GM12878 (cell line): ENCODE results near the gene TPCN2. TPM values are rescaled to one million over a fixed set of nuclear protein-coding genes. Genes with fewer than 3 reads are reported as not detected.

Experiments used
- ATAC-seq: fragments of 200-7000 bp; cut with Tn5 transposase; 3 replicates; pipeline ENCODE4 v1.9.1; 2020; ENCODE audit warnings: mild to moderate bottlenecking, moderate library complexity
- BruUV-seq: library from RNA; stranded (reverse); fragments of 400-500 nt; replicated peaks from 2 replicates; lab custom pipeline; 2021; lab: Mats Ljungman, UMichigan
- CTCF ChIA-PET: fragments of 300-600 bp; sonication (Branson Sonifier 250); formaldehyde crosslinking; extraction: SDS; loops from one replicate; lab custom pipeline; 2021; ENCODE audit warnings: inconsistent platforms; lab: Yijun Ruan, JAX
- POLR2A ChIA-PET: fragments of 350-600 bp; formaldehyde crosslinking; extraction: SDS; loops from one replicate; lab custom pipeline; 2021; ENCODE audit warnings: inconsistent platforms; lab: Charles Lee
- RAD21 ChIA-PET: fragments of 300-600 bp; sonication (Branson Sonifier 250); formaldehyde crosslinking; loops from one replicate; lab custom pipeline; 2023; ENCODE audit warnings: antibody characterized with exemption; ENCODE audit not compliant: unreplicated experiment; lab: Charles Lee
- SMC1A ChIA-PET: fragments of 300-600 bp; sonication (Branson Sonifier 250); formaldehyde crosslinking; loops from one replicate; lab custom pipeline; 2023; ENCODE audit not compliant: unreplicated experiment, uncharacterized antibody; lab: Charles Lee
- DNase-seq: peaks from one replicate; pipeline ENCODE4 v3.0.0-alpha.2; 2011; ENCODE audit warnings: low read depth, low spot score
- FAIRE-seq: peaks from 3 replicates; lab custom pipeline; 2011; peaks lifted over from hg19 to GRCh38; lab: Jason Lieb, UNC
- H2AFZ ChIP-seq: 2 replicates; pipeline ENCODE4 v1.6.0; 2011; ENCODE audit warnings: low read depth, low read length, control low read depth; ENCODE audit not compliant: control insufficient read depth
- H3K27ac ChIP-seq: 2 replicates; pipeline ENCODE4 v1.5.1; 2011; ENCODE audit warnings: control low read depth; ENCODE audit not compliant: control insufficient read depth, insufficient read depth
- H3K27me3 ChIP-seq, 2 experiments: replicated peaks in 1 of 2; 2 replicates each; pipeline versions ENCODE4 v1.6.0 to v1.6.1; 2011; ENCODE audit warnings: low read length in 1 of 2; ENCODE audit not compliant: control insufficient read depth in 2 of 2, insufficient read depth in 2 of 2
- H3K36me3 ChIP-seq, 2 experiments: 2 replicates each; pipeline ENCODE4 v1.5.1; 2011; ENCODE audit warnings: low read length in 1 of 2; ENCODE audit not compliant: control insufficient read depth in 2 of 2, insufficient read depth in 2 of 2
- H3K4me1 ChIP-seq: 2 replicates; pipeline ENCODE4 v1.6.1; 2011; ENCODE audit warnings: mild to moderate bottlenecking, low read length, moderate library complexity, mixed read lengths; ENCODE audit not compliant: control insufficient read depth, insufficient read depth
- H3K4me2 ChIP-seq: 2 replicates; pipeline ENCODE4 v1.6.0; 2011; ENCODE audit warnings: control low read depth; ENCODE audit not compliant: control insufficient read depth, insufficient read depth
- H3K4me3 ChIP-seq: fragments of 200-600 bp; sonication (generic); 2 replicates; pipeline ENCODE4 v1.5.1; 2016
- H3K79me2 ChIP-seq: 2 replicates; pipeline ENCODE4 v1.6.0; 2011; ENCODE audit warnings: low read length; ENCODE audit not compliant: control insufficient read depth, insufficient read depth
- H3K9ac ChIP-seq: 2 replicates; pipeline ENCODE4 v1.8.0; 2011; ENCODE audit warnings: low read length, control low read depth, mixed read lengths; ENCODE audit not compliant: control insufficient read depth, insufficient read depth
- H3K9me3 ChIP-seq: replicated peaks from 3 replicates; pipeline ENCODE4 v1.5.1; 2011; ENCODE audit warnings: mild to moderate bottlenecking, low read length; ENCODE audit not compliant: control insufficient read depth, insufficient read depth
- H4K20me1 ChIP-seq: 2 replicates; pipeline ENCODE4 v1.6.0; 2011; ENCODE audit not compliant: control insufficient read depth, insufficient read depth
- BACH1 ChIP-seq: fragments of 450-650 bp; IDR thresholded peaks from 2 replicates; pipeline ENCODE4 v1.6.1; 2017; ENCODE audit warnings: mild to moderate bottlenecking, borderline replicate concordance
- BHLHE40 ChIP-seq, 2 experiments: fragments of 450-650 bp in 1 of 2; IDR thresholded peaks; 2 replicates each; pipeline ENCODE4 v1.6.1; 2011 to 2017; ENCODE audit warnings: low read depth in 2 of 2, borderline replicate concordance in 1 of 2, improper control_type of control experiment in 1 of 2, low read length in 1 of 2, mild to moderate bottlenecking in 1 of 2
- EED ChIP-seq: sonication (generic); IDR thresholded peaks from 2 replicates; pipeline ENCODE4 v1.6.1; 2016; ENCODE audit warnings: antibody characterized with exemption, low read depth
- ESRRA ChIP-seq: IDR thresholded peaks from 2 replicates; pipeline ENCODE4 v1.6.1; 2012; ENCODE audit warnings: mild to moderate bottlenecking, low read length, improper control_type of control experiment
- EZH2 ChIP-seq: IDR thresholded peaks from 2 replicates; pipeline ENCODE4 v1.6.1; 2012; ENCODE audit warnings: low read depth, mild to moderate bottlenecking, control low read depth, inconsistent platforms, low read length, borderline replicate concordance; ENCODE audit not compliant: control insufficient read depth
- FOXK2 ChIP-seq: fragments of 450-650 bp; IDR thresholded peaks from 2 replicates; pipeline ENCODE4 v1.6.1; 2017; ENCODE audit warnings: mild to moderate bottlenecking, moderate library complexity
- GABPA ChIP-seq: IDR thresholded peaks from 2 replicates; pipeline ENCODE4 v1.6.1; 2014; ENCODE audit warnings: antibody characterized with exemption, low read depth, mild to moderate bottlenecking, inconsistent platforms
- HCFC1 ChIP-seq: fragments of 150-350 bp; IDR thresholded peaks from 2 replicates; pipeline ENCODE4 v1.6.1; 2014; ENCODE audit warnings: low read length
- PML ChIP-seq: IDR thresholded peaks from 2 replicates; pipeline ENCODE4 v1.6.1; 2012; ENCODE audit warnings: low read length, inconsistent platforms
- WGBS: methylation state at CpG from one replicate; pipeline ENCODE4 v1.1.6; 2016; ENCODE audit warnings: low lambda C conversion rate; ENCODE audit not compliant: insufficient replicate concordance, insufficient coverage; ENCODE audit errors: missing lambda C conversion rate; 5-methylcytosine and 5-hydroxymethylcytosine counted together
- in situ Hi-C: fragments of 300-500 bp; cut with MboI; formaldehyde crosslinking; loops from 9 replicates; pipeline ENCODE4 v1.14.3; 2018; ENCODE audit warnings: mixed read lengths
- intact Hi-C: fragments of 100-400 bp; cut with micrococcal nuclease; formaldehyde crosslinking; loops from one replicate; pipeline ENCODE4 v1.14.2; 2022; ENCODE audit not compliant: unreplicated experiment
- polyA plus RNA-seq, 11 experiments: library from polyadenylated mRNA; depleted of rRNA in 4 of 11; unstranded in 6 of 11; stranded (reverse) in 5 of 11; fragments of >200 nt; fragmentation: Nextera tagmentation in 4 of 11; fragmentation: Illumina TruSeq in 1 of 11; extraction: Ambion mirVana in 4 of 11; extraction: Trizol in 1 of 11; gene quantifications; 1 replicate in 1 of 11; 2 replicates in 10 of 11; pipeline versions ENCODE4 v1.2.1 to v1.2.3, GENCODE V29; 2011 to 2016; ENCODE audit warnings: inconsistent platforms in 2 of 11, missing spikeins in 2 of 11, low read depth in 1 of 11
- total RNA-seq, 4 experiments: library from RNA; depleted of rRNA in 3 of 4; stranded (reverse); fragments of >200 nt in 3 of 4; fragmentation: Illumina TruSeq in 1 of 4; extraction: Trizol in 1 of 4; gene quantifications; 2 replicates each; pipeline versions ENCODE4 v1.2.1 to v1.2.3, GENCODE V29; 2013 to 2021
- TF ChIP-seq, protein P1 (sequence below): fragments of 450-650 bp; IDR thresholded peaks from 2 replicates; pipeline ENCODE4 v1.6.1; 2016; ENCODE audit warnings: mild to moderate bottlenecking, moderate library complexity, borderline replicate concordance
- TF ChIP-seq, protein P2 (sequence below): fragments of 450-650 bp; formaldehyde crosslinking; IDR thresholded peaks from 2 replicates; pipeline ENCODE4 v1.4.0; 2020; ENCODE audit warnings: mild to moderate bottlenecking, moderate library complexity
- TF ChIP-seq, protein P3 (sequence below): IDR thresholded peaks from 2 replicates; pipeline ENCODE4 v1.6.1; 2012; ENCODE audit warnings: mild to moderate bottlenecking, low read depth, low read length

Gene TPCN2
- total and polyA plus RNA-seq, 10 of the 15 experiments (the other 5 are each of a cell fraction or from before 2014, with no cell fraction given) = 1.7 to 18.4 (median 8.4) TPM

DNA sequence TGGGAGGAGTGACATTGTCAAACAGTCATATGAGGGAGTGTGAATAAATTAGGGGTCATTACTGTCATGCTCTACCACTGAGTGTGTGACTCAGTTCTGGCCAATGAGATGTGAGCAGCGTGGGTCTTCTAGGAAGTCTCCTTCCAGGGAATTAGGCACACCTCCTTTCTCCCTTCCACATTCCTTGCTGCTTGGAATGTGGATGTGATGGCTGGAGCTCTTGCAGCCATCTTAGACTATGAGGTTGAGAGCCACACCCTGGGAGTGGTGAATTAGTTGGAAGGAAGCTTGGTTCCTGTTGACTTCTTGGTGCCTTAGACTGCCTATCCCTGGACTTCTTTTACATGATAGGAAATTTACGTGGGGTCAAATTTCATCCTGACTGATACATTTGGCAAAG, 70.5 kb downstream of the TPCN2 start:
- no peak for ATAC-seq
- CTCF ChIA-PET = no interaction called here
- intact Hi-C loops = no loop called here
- Histone ChIP-seq H3K4me2 (no peak overlapping the region), H3K27me3 (no peaks in the 10 kb centered on the region), H3K79me2 (no peaks in the 10 kb centered on the region), H3K9ac (no peak overlapping the region), H3K4me1 (peaks cover 19% of the 10 kb centered on the region), H3K27ac (no peak overlapping the region), H3K4me3 (no peak overlapping the region), H2AFZ (no peak overlapping the region), H4K20me1 (no peaks in the 10 kb centered on the region), H3K36me3 (no peaks in the 10 kb centered on the region), H3K9me3 (no peaks in the 10 kb centered on the region; the same call in 2 of the 3 replicates)
- RAD21 ChIA-PET = no interaction called here
- SMC1A ChIA-PET = interaction anchor here (1.0 to 1.2 kb wide), 2 partner anchors 12 to 14 kb away, joined by 3 read pairs; no protein-coding TSS in a partner anchor
- in situ Hi-C loops = no loop called here
- POLR2A ChIA-PET = no interaction called here
- 53% methylated on average over 2 of the region's 2 CpGs for WGBS
- no peak for DNase-seq
- no TSS peak for BruUV-seq
- FAIRE-seq = no peak
- no peak for TF ChIP-seq BHLHE40 (IDR thresholded peaks at IDR 0.05; ENCODE audit: borderline replicate concordance in 1 of 2, low read depth in 2 of 2, low read length in 1 of 2)
- TF ChIP-seq PML = no peak
- TF ChIP-seq HCFC1 = no peak
- no peak for TF ChIP-seq ESRRA
- TF ChIP-seq BACH1 = no peak
- TF ChIP-seq, protein P1, sequence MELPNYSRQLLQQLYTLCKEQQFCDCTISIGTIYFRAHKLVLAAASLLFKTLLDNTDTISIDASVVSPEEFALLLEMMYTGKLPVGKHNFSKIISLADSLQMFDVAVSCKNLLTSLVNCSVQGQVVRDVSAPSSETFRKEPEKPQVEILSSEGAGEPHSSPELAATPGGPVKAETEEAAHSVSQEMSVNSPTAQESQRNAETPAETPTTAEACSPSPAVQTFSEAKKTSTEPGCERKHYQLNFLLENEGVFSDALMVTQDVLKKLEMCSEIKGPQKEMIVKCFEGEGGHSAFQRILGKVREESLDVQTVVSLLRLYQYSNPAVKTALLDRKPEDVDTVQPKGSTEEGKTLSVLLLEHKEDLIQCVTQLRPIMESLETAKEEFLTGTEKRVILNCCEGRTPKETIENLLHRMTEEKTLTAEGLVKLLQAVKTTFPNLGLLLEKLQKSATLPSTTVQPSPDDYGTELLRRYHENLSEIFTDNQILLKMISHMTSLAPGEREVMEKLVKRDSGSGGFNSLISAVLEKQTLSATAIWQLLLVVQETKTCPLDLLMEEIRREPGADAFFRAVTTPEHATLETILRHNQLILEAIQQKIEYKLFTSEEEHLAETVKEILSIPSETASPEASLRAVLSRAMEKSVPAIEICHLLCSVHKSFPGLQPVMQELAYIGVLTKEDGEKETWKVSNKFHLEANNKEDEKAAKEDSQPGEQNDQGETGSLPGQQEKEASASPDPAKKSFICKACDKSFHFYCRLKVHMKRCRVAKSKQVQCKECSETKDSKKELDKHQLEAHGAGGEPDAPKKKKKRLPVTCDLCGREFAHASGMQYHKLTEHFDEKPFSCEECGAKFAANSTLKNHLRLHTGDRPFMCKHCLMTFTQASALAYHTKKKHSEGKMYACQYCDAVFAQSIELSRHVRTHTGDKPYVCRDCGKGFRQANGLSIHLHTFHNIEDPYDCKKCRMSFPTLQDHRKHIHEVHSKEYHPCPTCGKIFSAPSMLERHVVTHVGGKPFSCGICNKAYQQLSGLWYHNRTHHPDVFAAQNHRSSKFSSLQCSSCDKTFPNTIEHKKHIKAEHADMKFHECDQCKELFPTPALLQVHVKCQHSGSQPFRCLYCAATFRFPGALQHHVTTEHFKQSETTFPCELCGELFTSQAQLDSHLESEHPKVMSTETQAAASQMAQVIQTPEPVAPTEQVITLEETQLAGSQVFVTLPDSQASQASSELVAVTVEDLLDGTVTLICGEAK = no peak
- no peak for TF ChIP-seq EZH2
- TF ChIP-seq FOXK2 = no peak
- TF ChIP-seq, protein P2, sequence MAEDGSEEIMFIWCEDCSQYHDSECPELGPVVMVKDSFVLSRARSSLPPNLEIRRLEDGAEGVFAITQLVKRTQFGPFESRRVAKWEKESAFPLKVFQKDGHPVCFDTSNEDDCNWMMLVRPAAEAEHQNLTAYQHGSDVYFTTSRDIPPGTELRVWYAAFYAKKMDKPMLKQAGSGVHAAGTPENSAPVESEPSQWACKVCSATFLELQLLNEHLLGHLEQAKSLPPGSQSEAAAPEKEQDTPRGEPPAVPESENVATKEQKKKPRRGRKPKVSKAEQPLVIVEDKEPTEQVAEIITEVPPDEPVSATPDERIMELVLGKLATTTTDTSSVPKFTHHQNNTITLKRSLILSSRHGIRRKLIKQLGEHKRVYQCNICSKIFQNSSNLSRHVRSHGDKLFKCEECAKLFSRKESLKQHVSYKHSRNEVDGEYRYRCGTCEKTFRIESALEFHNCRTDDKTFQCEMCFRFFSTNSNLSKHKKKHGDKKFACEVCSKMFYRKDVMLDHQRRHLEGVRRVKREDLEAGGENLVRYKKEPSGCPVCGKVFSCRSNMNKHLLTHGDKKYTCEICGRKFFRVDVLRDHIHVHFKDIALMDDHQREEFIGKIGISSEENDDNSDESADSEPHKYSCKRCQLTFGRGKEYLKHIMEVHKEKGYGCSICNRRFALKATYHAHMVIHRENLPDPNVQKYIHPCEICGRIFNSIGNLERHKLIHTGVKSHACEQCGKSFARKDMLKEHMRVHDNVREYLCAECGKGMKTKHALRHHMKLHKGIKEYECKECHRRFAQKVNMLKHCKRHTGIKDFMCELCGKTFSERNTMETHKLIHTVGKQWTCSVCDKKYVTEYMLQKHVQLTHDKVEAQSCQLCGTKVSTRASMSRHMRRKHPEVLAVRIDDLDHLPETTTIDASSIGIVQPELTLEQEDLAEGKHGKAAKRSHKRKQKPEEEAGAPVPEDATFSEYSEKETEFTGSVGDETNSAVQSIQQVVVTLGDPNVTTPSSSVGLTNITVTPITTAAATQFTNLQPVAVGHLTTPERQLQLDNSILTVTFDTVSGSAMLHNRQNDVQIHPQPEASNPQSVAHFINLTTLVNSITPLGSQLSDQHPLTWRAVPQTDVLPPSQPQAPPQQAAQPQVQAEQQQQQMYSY (CRISPR knock-in tag) = no peak
- TF ChIP-seq EED = no peak
- TF ChIP-seq, protein P3, sequence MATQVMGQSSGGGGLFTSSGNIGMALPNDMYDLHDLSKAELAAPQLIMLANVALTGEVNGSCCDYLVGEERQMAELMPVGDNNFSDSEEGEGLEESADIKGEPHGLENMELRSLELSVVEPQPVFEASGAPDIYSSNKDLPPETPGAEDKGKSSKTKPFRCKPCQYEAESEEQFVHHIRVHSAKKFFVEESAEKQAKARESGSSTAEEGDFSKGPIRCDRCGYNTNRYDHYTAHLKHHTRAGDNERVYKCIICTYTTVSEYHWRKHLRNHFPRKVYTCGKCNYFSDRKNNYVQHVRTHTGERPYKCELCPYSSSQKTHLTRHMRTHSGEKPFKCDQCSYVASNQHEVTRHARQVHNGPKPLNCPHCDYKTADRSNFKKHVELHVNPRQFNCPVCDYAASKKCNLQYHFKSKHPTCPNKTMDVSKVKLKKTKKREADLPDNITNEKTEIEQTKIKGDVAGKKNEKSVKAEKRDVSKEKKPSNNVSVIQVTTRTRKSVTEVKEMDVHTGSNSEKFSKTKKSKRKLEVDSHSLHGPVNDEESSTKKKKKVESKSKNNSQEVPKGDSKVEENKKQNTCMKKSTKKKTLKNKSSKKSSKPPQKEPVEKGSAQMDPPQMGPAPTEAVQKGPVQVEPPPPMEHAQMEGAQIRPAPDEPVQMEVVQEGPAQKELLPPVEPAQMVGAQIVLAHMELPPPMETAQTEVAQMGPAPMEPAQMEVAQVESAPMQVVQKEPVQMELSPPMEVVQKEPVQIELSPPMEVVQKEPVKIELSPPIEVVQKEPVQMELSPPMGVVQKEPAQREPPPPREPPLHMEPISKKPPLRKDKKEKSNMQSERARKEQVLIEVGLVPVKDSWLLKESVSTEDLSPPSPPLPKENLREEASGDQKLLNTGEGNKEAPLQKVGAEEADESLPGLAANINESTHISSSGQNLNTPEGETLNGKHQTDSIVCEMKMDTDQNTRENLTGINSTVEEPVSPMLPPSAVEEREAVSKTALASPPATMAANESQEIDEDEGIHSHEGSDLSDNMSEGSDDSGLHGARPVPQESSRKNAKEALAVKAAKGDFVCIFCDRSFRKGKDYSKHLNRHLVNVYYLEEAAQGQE = no peak
- TF ChIP-seq GABPA = no peak
